Ovary (tissue), 9 donors: ENCODE results near the gene RBM33. TPM values are rescaled to one million over a fixed set of nuclear protein-coding genes. Genes with fewer than 3 reads are reported as not detected.
"Not testable (repeated sequence)": the region's sequence is repeated elsewhere in the genome, so short reads cannot be mapped to it uniquely, and the experiment has no call there.

Experiments
- DNase-seq, 5 donors: peaks; one replicate each; pipeline ENCODE4 v3.0.0-alpha.2; 2019 to 2020
- H3K27ac ChIP-seq, 2 donors: fragments of 200-600 bp; one replicate each; pipeline versions ENCODE4 v1.5.1 to v1.8.0; 2019 to 2022
- H3K27me3 ChIP-seq: fragments of 200-600 bp; one replicate; pipeline ENCODE4 v1.8.0; 2022
- H3K36me3 ChIP-seq: fragments of 200-600 bp; sonication (generic); one replicate; pipeline ENCODE4 v1.5.1; 2019
- H3K4me1 ChIP-seq: one replicate; pipeline ENCODE4 v1.8.1; 2013; ENCODE audit warnings: mild to moderate bottlenecking, moderate library complexity; ENCODE audit not compliant: insufficient read depth
- H3K4me3 ChIP-seq: fragments of 200-600 bp; sonication (generic); one replicate; pipeline ENCODE4 v1.5.1; 2017
- H3K9me3 ChIP-seq, 2 donors: fragments of 200-600 bp in 1 of 2; sonication (generic) in 1 of 2; one replicate each; pipeline versions ENCODE4 v1.5.1 to v1.8.1; 2013 to 2019; ENCODE audit warnings: mild to moderate bottlenecking in 1 of 2, moderate library complexity in 1 of 2
- CTCF ChIP-seq, 3 donors: fragments of 450-650 bp in 2 of 3; fragments of 200-600 bp in 1 of 3; IDR thresholded peaks; one replicate each; pipeline versions ENCODE4 v1.5.1 to v1.8.0; 2016 to 2022; ENCODE audit warnings: antibody characterized with exemption in 3 of 3, mild to moderate bottlenecking in 1 of 3
- EP300 ChIP-seq: sonication (generic); formaldehyde crosslinking; IDR thresholded peaks from one replicate; pipeline ENCODE4 v1.6.1; 2017; ENCODE audit warnings: antibody characterized with exemption
- POLR2A ChIP-seq: fragments of 450-650 bp; IDR thresholded peaks from one replicate; pipeline ENCODE4 v1.6.1; 2017; ENCODE audit warnings: antibody characterized with exemption, mild to moderate bottlenecking, moderate library complexity
- WGBS, 3 donors: extraction: QIAGEN DNeasy Blood & Tissue Kit in 1 of 3; methylation state at CpG; one replicate each; pipeline versions ENCODE4 v1.1.5 to v1.1.7; 2013 to 2017; 5-methylcytosine and 5-hydroxymethylcytosine counted together
- intact Hi-C, 4 donors: fragments of 100-400 bp; cut with DNase I; formaldehyde crosslinking; loops; one replicate each; pipeline versions ENCODE4 v1.11.0 to v1.15.1; 2022 to 2023
- polyA plus RNA-seq, 2 donors: library from polyadenylated mRNA; stranded (reverse); fragments of 200-250 nt in 1 of 2; fragments of 350-450 nt in 1 of 2; fragmentation: Illumina TruSeq in 1 of 2; extraction: RNeasy Lipid Tissue Mini Kit (QIAGEN cat#74804) in 1 of 2; gene quantifications; one replicate each; pipeline ENCODE4 v1.2.3, GENCODE V29; 2013 to 2014
- total RNA-seq, 7 donors: library from RNA; depleted of rRNA in 2 of 7; stranded (reverse); fragments of >200 nt in 2 of 7; fragmentation: NEBNext Ultra II Directional in 3 of 7; extraction: Animal tissue kit (Norgen Biotek cat#: 25700) in 3 of 7; gene quantifications; one replicate each; pipeline versions ENCODE4 v1.1.0 to v1.2.4, GENCODE V29; 2016 to 2023
- donor health status: DM: no; HTN: no; CAD: no; lungs with moderate emphysema.
- donor health status: DM: no; HTN: no; CAD: no.
- donor health status: Bipolar disorder and iron deficiency.
- donor health status: DM: yes; HTN: yes; CAD: no.
- donor health status: DM: no; HTN: no; CAD: no.
- donor health status: DM: yes; HTN: yes; CAD: no.

Gene RBM33
- total and polyA plus RNA-seq, 9 donors = 19.8 to 62.0 (median 49.3) TPM

- Histone ChIP-seq H3K9me3 (no peaks in the 10 kb centered on the region), H3K36me3 (no peaks in the 10 kb centered on the region), H3K4me3 (no peak overlapping the region), H3K4me1 (no peaks in the 10 kb centered on the region), H3K27ac (no peak overlapping the region), H3K27me3 (no peaks in the 10 kb centered on the region)
- WGBS, 3 donors = 92 to 95% (median 94%) methylated on average over 2 of the region's 2 CpGs
- no peak for DNase-seq
- intact Hi-C loops = no loop called here
- no peak for TF ChIP-seq EP300
- TF ChIP-seq CTCF (IDR thresholded peaks at IDR 0.05) = no peak
- TF ChIP-seq POLR2A = no peak
Observed at GRCh38 chr7:155685791-155686160, 41.3 kb downstream of the RBM33 start.

- H3K9me3 ChIP-seq, intact Hi-C loops, H3K27me3 ChIP-seq, H3K4me3 ChIP-seq, H3K27ac ChIP-seq, H3K36me3 ChIP-seq, H3K4me1 ChIP-seq, DNase-seq: not testable (repeated sequence)
- WGBS, 3 donors = 50 to 69% (median 50%) methylated on average over 2 of the region's 2 CpGs
Observed at GRCh38 chr7:155686620-155687324, 42.3 kb downstream of the RBM33 start.

GRCh38 chr7:155688237-155688636, 43.8 kb downstream of the RBM33 start:
- intact Hi-C loops = not testable (repeated sequence)

GRCh38 chr7:155690655-155691054, 46.2 kb downstream of the RBM33 start:
- H3K4me3 ChIP-seq, H3K4me1 ChIP-seq, H3K27me3 ChIP-seq, H3K27ac ChIP-seq, H3K36me3 ChIP-seq, intact Hi-C loops, H3K9me3 ChIP-seq, DNase-seq: not testable (repeated sequence)
- WGBS, 3 donors = 94 to 98% (median 94%) methylated on average over 3 of the region's 3 CpGs

More at GRCh38 chr7:155688237-155688636, 43.8 kb downstream of the RBM33 start:
- H3K9me3 ChIP-seq, H3K27me3 ChIP-seq, DNase-seq, H3K36me3 ChIP-seq, H3K27ac ChIP-seq, H3K4me1 ChIP-seq, H3K4me3 ChIP-seq: not testable (repeated sequence)
- 81 to 94% (median 86%) methylated on average over 2 of the region's 2 CpGs for WGBS, 3 donors

GRCh38 chr7:155692317-155692716, 47.9 kb downstream of the RBM33 start:
- Histone ChIP-seq H3K36me3 (no peaks in the 10 kb centered on the region), H3K4me3 (no peak overlapping the region), H3K9me3 (no peaks in the 10 kb centered on the region), H3K27me3 (no peaks in the 10 kb centered on the region), H3K27ac (no peak overlapping the region), H3K4me1 (peaks cover 3% of the 10 kb centered on the region)
- intact Hi-C loops = no loop called here
- no peak for DNase-seq
- no peak for TF ChIP-seq POLR2A
- no peak for TF ChIP-seq EP300
- no peak for TF ChIP-seq CTCF (IDR thresholded peaks at IDR 0.05)
- 47 to 65% (median 47%) methylated on average over 5 of the region's 5 CpGs for WGBS, 3 donors

GRCh38 chr7:155693826-155694225, 49.4 kb downstream of the RBM33 start:
- WGBS, 3 donors = 94 to 97% (median 96%) methylated on average over 5 of the region's 5 CpGs
- H3K9me3 ChIP-seq = no peaks in the 10 kb centered on the region
- H3K27ac ChIP-seq = no peak overlapping the region
- TF ChIP-seq CTCF (IDR thresholded peaks at IDR 0.05) (no peak), POLR2A (no peak), EP300 (no peak)
- H3K4me1 ChIP-seq = peaks cover 3% of the 10 kb centered on the region
- H3K36me3 ChIP-seq = no peaks in the 10 kb centered on the region
- no peaks in the 10 kb centered on the region for H3K27me3 ChIP-seq
- no peak for DNase-seq
- no peak overlapping the region for H3K4me3 ChIP-seq
- intact Hi-C loops = no loop called here
